ENCODE results near the gene FHIT. TPM values are rescaled to one million over a fixed set of nuclear protein-coding genes. Genes with fewer than 3 reads are reported as not detected.

FHIT gene
- total RNA-seq, 1 donor from 2014 or later = 5.7 TPM

DNA sequence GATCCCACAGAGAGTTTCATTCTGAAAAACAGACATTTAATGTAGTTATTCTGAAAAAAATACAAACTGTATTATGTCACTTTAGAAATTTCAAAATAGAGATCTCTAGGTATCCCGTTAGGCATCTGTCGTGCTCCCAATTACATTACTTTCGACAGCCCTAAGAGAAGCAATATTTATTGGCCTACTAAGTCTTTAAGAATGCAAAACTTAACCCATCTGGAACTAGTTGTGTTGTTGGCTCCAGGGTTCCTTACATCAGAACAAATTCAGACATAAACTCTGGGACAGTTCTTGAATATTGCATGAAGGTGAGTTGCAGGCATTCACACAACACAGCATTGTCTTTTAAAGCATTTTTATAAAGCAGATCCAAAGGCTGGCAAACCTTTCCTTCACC, 498.4 kb downstream of the FHIT start:
- Histone ChIP-seq H3F3A (ENCODE audit: low read depth) (peaks cover 10% of the 10 kb centered on the region), H3K4me3 (no peak overlapping the region), H3K27me3 (no peaks in the 10 kb centered on the region), H2AFZ (replicated peaks) (no peak overlapping the region), H3K79me2 (ENCODE audit: low read depth) (no peaks in the 10 kb centered on the region), H3K36me3 (no peaks in the 10 kb centered on the region), H3K4me2 (no peak overlapping the region), H3K4me1 (peaks cover 39% of the 10 kb centered on the region), H4K20me1 (ENCODE audit: low read depth) (no peaks in the 10 kb centered on the region), H3K9me3 (ENCODE audit: low read depth) (no peaks in the 10 kb centered on the region), H3K27ac (no peak overlapping the region), H3K9ac (no peak overlapping the region)
- H3K27me3 Mint-ChIP-seq (ENCODE audit: insufficient read depth, low read depth) = no peaks in the 10 kb centered on the region
- H3K36me3 Mint-ChIP-seq = peaks cover 3% of the 10 kb centered on the region
- no peak overlapping the region for H3K27ac Mint-ChIP-seq
- no peak for DNase-seq (ENCODE audit: low spot score)
- TF ChIP-seq EZH2phosphoT487 (IDR thresholded peaks at IDR 0.05) = no peak
- TF ChIP-seq, protein P1, sequence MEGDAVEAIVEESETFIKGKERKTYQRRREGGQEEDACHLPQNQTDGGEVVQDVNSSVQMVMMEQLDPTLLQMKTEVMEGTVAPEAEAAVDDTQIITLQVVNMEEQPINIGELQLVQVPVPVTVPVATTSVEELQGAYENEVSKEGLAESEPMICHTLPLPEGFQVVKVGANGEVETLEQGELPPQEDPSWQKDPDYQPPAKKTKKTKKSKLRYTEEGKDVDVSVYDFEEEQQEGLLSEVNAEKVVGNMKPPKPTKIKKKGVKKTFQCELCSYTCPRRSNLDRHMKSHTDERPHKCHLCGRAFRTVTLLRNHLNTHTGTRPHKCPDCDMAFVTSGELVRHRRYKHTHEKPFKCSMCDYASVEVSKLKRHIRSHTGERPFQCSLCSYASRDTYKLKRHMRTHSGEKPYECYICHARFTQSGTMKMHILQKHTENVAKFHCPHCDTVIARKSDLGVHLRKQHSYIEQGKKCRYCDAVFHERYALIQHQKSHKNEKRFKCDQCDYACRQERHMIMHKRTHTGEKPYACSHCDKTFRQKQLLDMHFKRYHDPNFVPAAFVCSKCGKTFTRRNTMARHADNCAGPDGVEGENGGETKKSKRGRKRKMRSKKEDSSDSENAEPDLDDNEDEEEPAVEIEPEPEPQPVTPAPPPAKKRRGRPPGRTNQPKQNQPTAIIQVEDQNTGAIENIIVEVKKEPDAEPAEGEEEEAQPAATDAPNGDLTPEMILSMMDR (IDR thresholded peaks at IDR 0.05) = no peak
- no peak for TF ChIP-seq EZH2 (IDR thresholded peaks at IDR 0.05)
- H3K4me3 Mint-ChIP-seq = no peak overlapping the region
- no peaks in the 10 kb centered on the region for H3K4me1 Mint-ChIP-seq
- peaks cover 21% of the 10 kb centered on the region for H3K9me3 Mint-ChIP-seq

DNA sequence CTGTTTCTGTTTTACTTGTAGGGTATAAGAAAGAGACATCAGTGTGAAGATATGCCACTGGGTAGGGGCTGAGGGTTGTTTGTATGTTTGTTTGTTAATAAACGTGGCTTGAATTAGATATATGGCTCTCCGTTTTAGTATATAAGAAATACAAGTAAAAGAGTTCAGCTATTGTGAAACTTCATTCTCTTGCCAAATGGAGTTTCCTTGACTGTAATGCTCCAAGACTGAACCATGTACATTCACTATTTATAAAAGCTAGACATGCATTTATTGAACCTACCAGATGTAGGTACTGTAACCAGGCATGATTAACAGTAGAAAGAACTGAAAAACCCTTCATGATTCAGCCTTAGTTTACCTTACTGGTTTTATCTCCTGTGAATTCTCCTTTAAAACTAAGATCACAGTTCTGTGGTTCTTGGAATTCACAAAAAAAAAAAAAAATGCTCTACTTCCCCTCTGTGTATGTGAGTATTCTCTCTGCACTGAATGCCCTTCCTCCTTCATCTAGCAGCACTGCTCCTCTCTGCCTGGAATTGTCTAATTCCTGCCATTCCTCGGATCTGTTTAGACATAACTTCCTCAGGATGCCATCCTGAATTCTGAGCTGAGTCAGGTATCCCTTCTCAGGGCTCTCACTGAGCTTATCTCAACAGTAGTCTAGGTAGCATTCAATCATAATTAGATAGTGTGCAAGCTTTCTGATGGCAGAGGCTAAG, 504.4 kb downstream of the FHIT start:
- no peaks in the 10 kb centered on the region for H3K36me3 ChIP-seq
- TF ChIP-seq EZH2phosphoT487 (IDR thresholded peaks at IDR 0.05) (no peak), EZH2 (IDR thresholded peaks at IDR 0.05) (no peak)
- TF ChIP-seq, protein P1 (IDR thresholded peaks at IDR 0.05) = no peak
- H4K20me1 ChIP-seq (ENCODE audit: low read depth) = peaks cover 4% of the 10 kb centered on the region
- peaks cover 3% of the 10 kb centered on the region for H3K36me3 Mint-ChIP-seq
- H2AFZ ChIP-seq (replicated peaks) = no peak overlapping the region
- no peak overlapping the region for H3K4me3 Mint-ChIP-seq
- no peak overlapping the region for H3K9ac ChIP-seq
- peaks cover 26% of the 10 kb centered on the region for H3F3A ChIP-seq (ENCODE audit: low read depth)
- no peak overlapping the region for H3K4me3 ChIP-seq
- H3K4me2 ChIP-seq = no peak overlapping the region
- H3K4me1 ChIP-seq = peaks cover 19% of the 10 kb centered on the region
- H3K27ac ChIP-seq = no peak overlapping the region
- H3K27me3 Mint-ChIP-seq (ENCODE audit: insufficient read depth, low read depth) = no peaks in the 10 kb centered on the region
- no peaks in the 10 kb centered on the region for H3K79me2 ChIP-seq (ENCODE audit: low read depth)
- peaks cover 31% of the 10 kb centered on the region for H3K4me1 Mint-ChIP-seq
- H3K9me3 Mint-ChIP-seq = peaks cover 21% of the 10 kb centered on the region
- no peaks in the 10 kb centered on the region for H3K27me3 ChIP-seq
- no peaks in the 10 kb centered on the region for H3K9me3 ChIP-seq (ENCODE audit: low read depth)
- no peak for DNase-seq (ENCODE audit: low spot score)
- no peak overlapping the region for H3K27ac Mint-ChIP-seq

DNA sequence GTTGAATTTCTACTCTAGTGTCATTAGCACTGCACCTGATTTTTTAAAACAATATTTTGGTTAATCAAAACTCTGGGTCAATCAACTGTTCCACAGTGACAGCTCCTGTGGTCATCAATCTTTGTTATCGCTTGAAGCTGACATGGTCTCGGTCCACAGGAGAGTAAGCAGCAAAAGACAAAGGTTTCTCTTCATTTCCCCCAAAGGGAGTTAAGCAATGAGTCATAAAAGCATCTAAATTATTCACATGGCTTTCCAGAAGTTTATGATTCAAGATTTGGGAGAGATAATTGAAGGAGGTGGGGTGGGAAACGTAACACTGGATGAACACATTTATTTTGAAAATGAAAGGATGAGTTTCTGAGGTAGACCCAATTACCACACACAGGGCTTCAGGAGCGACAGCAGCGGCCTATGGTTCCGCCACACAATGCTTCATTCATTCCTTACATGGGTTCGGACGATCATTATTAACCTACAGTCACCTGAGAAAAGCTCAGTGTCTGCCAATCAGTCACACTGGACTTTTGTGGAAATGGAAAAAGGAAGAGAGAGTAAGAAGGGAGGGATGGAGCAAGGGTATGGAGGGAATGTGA, 505.1 kb downstream of the FHIT start:
- Histone ChIP-seq H3K27me3 (no peaks in the 10 kb centered on the region), H3K9ac (no peak overlapping the region), H3K4me1 (peaks cover 19% of the 10 kb centered on the region), H3K36me3 (no peaks in the 10 kb centered on the region), H3K4me2 (no peak overlapping the region), H3F3A (ENCODE audit: low read depth) (peaks cover 26% of the 10 kb centered on the region), H3K27ac (no peak overlapping the region), H3K9me3 (ENCODE audit: low read depth) (no peaks in the 10 kb centered on the region), H3K79me2 (ENCODE audit: low read depth) (no peaks in the 10 kb centered on the region), H2AFZ (replicated peaks) (no peak overlapping the region), H4K20me1 (ENCODE audit: low read depth) (peaks cover 4% of the 10 kb centered on the region), H3K4me3 (no peak overlapping the region)
- H3K27ac Mint-ChIP-seq = no peak overlapping the region
- DNase-seq (ENCODE audit: low spot score) = no peak
- peaks cover 32% of the 10 kb centered on the region for H3K4me1 Mint-ChIP-seq
- TF ChIP-seq EZH2 (IDR thresholded peaks at IDR 0.05) = no peak
- TF ChIP-seq, protein P1 (IDR thresholded peaks at IDR 0.05) = no peak
- no peak for TF ChIP-seq EZH2phosphoT487 (IDR thresholded peaks at IDR 0.05)
- peaks cover 19% of the 10 kb centered on the region for H3K9me3 Mint-ChIP-seq
- H3K4me3 Mint-ChIP-seq = no peak overlapping the region
- H3K27me3 Mint-ChIP-seq (ENCODE audit: insufficient read depth, low read depth) = no peaks in the 10 kb centered on the region
- H3K36me3 Mint-ChIP-seq = peaks cover 3% of the 10 kb centered on the region

Data from neural progenitor cell (in vitro differentiated cells).